Measurements from ENCODE around the gene BCAT1.
A peak's percentile ranks its signal among the peaks of the same experiment; 100 is the strongest.

- peak; percentile 22 to 68 (median 59); a peak in 4 of 6 replicates for TF ChIP-seq CTCF (IDR thresholded peaks at IDR 0.05 in 2 of 3, conservative IDR thresholded peaks at IDR 0.05 in 1 of 3; ENCODE audit: borderline replicate concordance in 1 of 3, insufficient read depth in 1 of 3, low read depth in 2 of 3, low read length in 2 of 3)
- no peak for TF ChIP-seq ZFX (IDR thresholded peaks at IDR 0.05)
- no peak for TF ChIP-seq EZH2phosphoT487 (IDR thresholded peaks at IDR 0.05; ENCODE audit: borderline replicate concordance)
- TF ChIP-seq RAD21 (IDR thresholded peaks at IDR 0.05; ENCODE audit: low read depth) = peak; percentile 76
- no peak for TF ChIP-seq SIN3A (IDR thresholded peaks at IDR 0.05; ENCODE audit: low read depth)
- no peak for TF ChIP-seq EZH2 (IDR thresholded peaks at IDR 0.05)
These were observed 42.5 kb upstream of the BCAT1 start for GRCh38 chr12:24991209-24992049.

Data from HCT116 (cell line).